Measurements from ENCODE around the gene SULT2B1. TPM values are rescaled to one million over a fixed set of nuclear protein-coding genes. Genes with fewer than 3 reads are reported as not detected.
"Not testable (repeated sequence)": the region's sequence is repeated elsewhere in the genome, so short reads cannot be mapped to it uniquely, and the experiment has no call there.

Gene SULT2B1
- total RNA-seq, 1 donor from 2014 or later: not detected

GRCh38 chr19:48529156-48529555, 22.8 kb upstream of the SULT2B1 start:
- DNase-seq (ENCODE audit: low read depth in 2 of 2): no peak

GRCh38 chr19:48530066-48530720, 21.8 kb upstream of the SULT2B1 start:
- no peak for DNase-seq (ENCODE audit: low read depth in 2 of 2)

GRCh38 chr19:48530770-48531169, 21.2 kb upstream of the SULT2B1 start:
- no peak for DNase-seq (ENCODE audit: low read depth in 2 of 2)

GRCh38 chr19:48533770-48534169, 18.2 kb upstream of the SULT2B1 start:
- DNase-seq (ENCODE audit: low read depth in 2 of 2): no peak

GRCh38 chr19:48537541-48537940, 14.4 kb upstream of the SULT2B1 start:
- DNase-seq (ENCODE audit: low read depth in 2 of 2): no peak

GRCh38 chr19:48538057-48538456, 13.9 kb upstream of the SULT2B1 start:
- not testable (repeated sequence) for DNase-seq (ENCODE audit: low read depth in 2 of 2)

DNA sequence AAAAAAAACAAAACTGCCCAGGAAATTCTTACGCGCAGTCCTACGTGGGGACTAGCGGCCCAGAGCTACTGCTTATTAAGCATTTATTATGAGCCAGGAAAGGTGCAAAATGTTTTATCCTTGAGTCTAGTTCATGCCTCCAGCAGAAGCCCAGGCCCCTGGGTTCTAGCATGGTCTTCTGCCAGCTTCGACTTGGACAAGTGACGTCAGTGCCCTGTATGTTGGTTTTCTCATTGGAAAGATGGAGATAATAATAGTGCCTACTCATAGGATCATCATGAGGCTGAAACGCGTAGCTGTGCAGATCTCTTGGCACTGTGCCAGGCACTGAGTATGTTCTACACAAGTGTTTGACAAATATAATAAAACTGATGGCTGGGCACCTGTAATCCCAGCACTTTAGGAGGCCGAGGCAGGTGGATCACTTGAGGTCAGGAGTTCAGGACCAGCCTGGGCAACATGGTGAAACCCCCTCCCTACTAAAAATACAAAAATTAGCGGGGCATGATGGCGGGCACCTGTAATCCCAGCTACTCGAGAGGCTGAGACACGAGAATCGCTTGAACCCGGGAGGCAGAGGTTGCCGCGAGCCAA, 12.4 kb upstream of the SULT2B1 start:
- peak; percentile 68 to 84 for DNase-seq (ENCODE audit: low read depth in 2 of 2)

GRCh38 chr19:48540110-48540509, 11.9 kb upstream of the SULT2B1 start:
- no peak for DNase-seq (ENCODE audit: low read depth in 2 of 2)

DNA sequence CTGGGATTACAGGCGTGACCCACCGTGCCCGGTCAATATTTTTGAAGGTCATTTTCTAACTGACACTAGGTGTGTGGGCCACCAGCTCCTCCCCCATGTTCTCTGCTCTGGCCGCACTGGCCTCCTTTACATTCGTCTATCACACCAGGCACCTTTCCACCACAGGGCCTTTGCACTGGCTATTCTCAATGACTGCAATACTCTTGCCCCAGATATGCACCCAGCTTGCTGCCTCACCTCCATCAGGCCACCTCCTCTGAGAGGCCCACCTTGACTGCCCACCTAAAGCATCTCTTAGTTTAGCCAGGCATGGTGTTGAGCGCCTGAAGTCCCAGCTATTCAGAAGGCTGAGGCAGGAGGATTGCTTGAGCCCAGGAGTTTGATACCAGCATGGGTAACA, 10.2 kb upstream of the SULT2B1 start:
- DNase-seq (ENCODE audit: low read depth in 2 of 2): no peak

- peak; percentile 72 to 79 for DNase-seq (ENCODE audit: low read depth in 2 of 2)
These were observed 8.8 kb upstream of the SULT2B1 start for GRCh38 chr19:48543121-48543710.

GRCh38 chr19:48544856-48545750, 6.9 kb upstream of the SULT2B1 start:
- DNase-seq (ENCODE audit: low read depth in 2 of 2): no peak

GRCh38 chr19:48547722-48548121, 4.2 kb upstream of the SULT2B1 start:
- DNase-seq (ENCODE audit: low read depth in 2 of 2): no peak

GRCh38 chr19:48548253-48548911, 3.6 kb upstream of the SULT2B1 start:
- DNase-seq (ENCODE audit: low read depth in 2 of 2): no peak

DNA sequence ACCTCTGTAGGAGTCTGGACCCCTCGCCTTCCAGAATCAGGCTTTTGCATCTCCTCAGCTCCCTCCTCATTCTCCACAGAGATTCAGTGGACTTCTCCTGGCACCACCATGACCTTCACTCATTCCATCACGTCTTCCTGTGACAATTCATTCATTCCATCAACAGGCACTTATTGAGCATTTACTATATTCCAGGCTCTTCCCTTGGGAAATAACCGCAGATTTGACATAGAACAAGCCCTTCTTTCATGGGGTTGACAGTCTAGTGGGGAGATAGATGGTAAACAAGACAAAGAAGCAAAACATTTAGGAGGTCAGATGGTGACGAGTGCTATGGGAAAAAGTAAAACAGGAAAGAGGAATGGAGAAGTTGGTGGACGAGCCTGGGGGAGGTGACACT, 2.6 kb upstream of the SULT2B1 start:
- DNase-seq (ENCODE audit: low read depth in 2 of 2): no peak

DNA sequence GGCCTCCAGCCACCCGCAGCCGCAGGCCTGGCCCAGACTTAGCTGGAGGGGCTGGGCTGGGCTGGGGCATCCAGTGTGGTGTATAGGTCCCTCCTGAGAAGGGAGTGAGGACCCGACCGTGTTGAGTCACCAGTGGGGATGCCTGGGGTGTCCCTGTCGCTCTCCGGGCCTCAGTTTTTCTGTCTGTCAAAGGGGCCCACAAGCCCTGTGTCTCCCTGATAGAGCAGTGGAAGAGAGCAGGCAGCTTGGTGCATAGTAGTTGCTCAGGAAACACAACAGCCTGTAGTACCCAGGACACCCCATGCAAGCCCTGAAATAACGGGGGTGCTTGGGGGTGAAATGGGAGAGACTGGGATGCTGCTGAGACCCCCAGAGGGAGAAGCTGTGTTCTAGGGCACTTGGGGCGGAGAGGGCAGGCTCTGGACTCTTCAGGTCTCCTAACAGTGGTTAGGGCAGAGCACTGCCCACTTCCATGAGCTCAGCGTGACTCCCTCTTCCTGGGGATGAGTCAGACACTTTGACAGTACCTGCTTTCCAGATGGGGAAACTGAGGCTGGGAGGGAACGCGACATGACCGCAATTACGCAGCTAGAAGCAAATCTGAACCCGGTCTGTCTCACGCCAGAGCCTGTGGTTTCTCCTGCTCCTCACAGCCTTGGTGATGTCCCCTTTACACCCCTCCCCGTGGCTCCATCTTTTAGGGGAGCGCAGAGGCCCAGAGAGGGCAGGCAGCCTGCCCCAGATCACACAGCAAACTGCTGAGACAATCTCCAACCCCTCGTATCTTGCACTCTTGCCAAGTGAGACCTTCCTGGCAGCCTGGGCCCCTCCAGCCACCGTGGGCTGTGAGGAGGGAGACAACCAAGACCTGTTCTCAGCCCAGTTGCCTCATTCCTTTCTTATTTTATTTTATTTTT, 692 bp downstream of the SULT2B1 start:
- DNase-seq (ENCODE audit: low read depth in 2 of 2): peak in 1 of 2 donors; percentile 9

DNA sequence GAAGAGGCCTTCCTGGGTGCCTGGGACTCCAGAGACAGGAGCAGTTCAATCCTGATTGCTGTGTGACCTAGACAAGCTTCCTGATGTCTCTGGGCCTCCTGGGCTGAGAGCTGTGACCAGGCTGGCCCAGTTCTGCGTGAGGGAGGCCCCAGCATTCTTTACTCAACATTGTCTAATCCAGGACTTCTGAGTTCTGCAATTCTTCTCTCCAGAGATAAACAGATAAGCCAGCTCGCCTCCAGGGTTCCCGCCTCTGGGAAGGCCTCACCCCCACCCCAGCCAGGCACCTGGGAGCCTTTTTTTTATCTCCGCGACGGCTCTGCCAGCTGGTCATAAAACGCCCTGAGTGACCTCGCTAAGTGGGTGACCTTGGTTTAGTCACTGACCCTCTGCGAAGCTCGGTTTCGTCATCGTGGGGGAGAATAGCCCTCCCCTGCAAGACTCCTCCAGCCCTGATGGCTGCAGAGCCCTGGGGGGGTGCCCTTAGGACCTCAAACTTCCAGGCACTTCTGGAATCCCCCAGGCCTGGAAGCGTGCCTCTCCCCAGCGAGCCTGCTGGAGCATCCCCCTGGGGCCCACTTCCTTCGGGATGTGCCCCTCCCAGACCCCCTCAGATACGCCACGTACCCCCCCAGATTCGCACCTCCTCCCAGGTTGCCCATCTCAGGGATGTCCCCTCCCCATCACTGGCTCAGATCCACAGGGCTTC, 1.9 kb downstream of the SULT2B1 start:
- DNase-seq (ENCODE audit: low read depth in 2 of 2): peak; percentile 21 to 57

DNA sequence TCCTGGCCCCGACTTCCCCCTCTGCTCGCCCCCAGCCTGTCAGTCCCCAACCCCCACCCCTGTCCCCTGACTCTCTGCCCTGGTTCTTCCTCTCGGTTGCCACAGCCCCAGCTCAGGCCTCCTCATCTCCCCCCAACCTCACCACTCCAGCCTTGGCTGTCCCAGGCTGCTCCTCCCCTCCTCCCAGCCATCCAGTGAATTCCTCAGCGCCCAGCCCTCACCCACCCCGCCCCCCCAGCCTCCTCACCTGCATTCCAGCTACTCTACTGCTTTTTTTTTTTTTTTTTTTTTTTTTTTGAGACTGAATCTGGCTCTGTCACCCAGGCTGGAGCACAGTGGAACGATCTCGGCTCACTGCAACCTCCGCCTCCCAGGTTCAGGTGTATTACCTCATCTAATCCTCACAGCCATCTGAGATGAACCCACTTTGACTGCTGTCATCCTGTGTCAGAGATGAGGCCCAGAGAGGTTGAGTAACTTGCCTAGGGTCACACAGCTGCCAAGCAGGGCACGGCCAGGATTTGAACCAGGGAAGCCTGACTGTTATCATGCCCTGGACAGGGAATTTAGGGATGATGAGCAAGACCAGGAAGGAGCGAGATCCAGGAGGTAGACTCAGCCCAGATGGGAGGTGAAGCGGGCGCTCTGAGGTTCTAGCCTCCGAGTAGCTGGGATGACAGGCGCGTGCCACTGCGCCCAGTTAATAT, 2.6 kb downstream of the SULT2B1 start:
- no peak for DNase-seq (ENCODE audit: low read depth in 2 of 2)

DNA sequence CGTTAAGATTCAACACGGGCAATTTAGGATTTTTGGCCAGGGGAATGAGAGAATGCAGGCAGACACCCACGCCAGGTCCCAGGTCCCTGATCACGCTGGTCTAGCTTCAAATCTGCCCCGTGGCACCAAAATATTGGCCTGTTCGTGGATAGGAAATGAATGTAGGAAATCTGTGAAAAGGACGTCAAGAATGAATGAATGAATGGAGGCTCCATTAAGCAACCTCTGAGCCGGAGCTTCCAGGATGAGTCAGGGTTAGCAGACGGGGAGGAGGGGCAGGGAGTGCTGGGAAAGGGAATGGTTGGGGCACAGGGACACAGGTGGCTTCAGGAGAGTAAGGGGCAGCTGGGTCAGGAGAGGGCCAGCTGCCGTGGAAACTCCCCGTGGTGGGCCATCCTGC, 4.2 kb downstream of the SULT2B1 start:
- peak; percentile 76 to 84 for DNase-seq (ENCODE audit: low read depth in 2 of 2)

DNA sequence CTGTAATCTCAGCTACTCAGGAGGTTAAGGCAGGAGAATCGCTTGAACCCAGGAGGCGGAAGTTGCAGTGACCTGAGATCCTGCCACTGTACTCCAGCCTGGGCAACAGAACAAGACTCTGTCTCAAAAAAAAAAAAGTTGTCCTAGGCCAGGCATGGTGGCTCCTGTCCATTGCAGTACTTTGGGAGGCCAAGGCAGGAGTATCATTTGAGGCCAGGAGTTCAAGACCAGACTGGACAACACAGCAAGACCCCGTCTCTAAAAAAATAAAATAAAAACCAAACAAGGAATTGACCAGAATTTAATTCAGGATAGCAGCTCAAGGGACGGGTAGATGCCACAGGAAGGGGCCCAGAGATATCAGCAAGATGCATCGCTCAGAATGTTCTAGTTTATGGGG, 4.9 kb downstream of the SULT2B1 start:
- DNase-seq (ENCODE audit: low read depth in 2 of 2): no peak

All from lung microvascular endothelial cell (primary cell).